Measurements from ENCODE around the gene MYL1.

MYL1 gene

DNA sequence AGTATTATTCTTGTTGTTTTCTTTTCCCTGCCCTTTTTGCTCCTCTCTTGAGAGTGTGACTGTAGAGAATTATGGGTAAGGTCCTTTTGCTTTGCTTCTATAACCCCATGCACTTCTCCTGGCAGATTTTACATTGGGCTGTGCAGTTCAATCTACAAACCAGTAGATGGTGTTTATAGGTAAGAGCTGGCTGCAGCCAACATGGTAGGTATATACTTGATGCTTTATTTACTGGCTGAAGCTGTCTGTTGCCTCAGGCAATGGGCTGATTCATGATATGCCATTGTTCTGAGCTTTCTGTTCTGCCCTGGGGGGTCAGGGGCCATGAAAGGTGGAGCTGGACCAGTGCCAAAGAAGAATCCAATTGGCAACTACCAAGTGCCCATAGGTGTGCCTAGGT lies 48.3 kb upstream of the MYL1 start:
- CTCF ChIA-PET = interaction anchor here (0.6 to 1.2 kb wide), 2 partner anchors 9 to 14 kb away, joined by 3 to 4 read pairs; no protein-coding TSS in a partner anchor
- Histone ChIP-seq H3K36me3 (ENCODE audit: control insufficient read depth in 2 of 2, insufficient read depth in 1 of 2, low read length in 2 of 2) (no peaks in the 10 kb centered on the region), H3K27ac (ENCODE audit: extremely low read depth, low read depth, low read length) (no peak overlapping the region), H3K9me3 (ENCODE audit: control insufficient read depth, insufficient read depth, low read depth, low read length) (no peaks in the 10 kb centered on the region), H3K4me1 (ENCODE audit: control insufficient read depth, insufficient read depth, low read length) (no peaks in the 10 kb centered on the region), H3K4me3 (ENCODE audit: low read depth, low read length) (no peak overlapping the region)
- TF ChIP-seq ZNF514 (tag by site-specific recombination; IDR thresholded peaks at IDR 0.05) (no peak), ZNF324 (tag by site-specific recombination; IDR thresholded peaks at IDR 0.05) (no peak), HOXC10 (CRISPR knock-in tag; IDR thresholded peaks at IDR 0.05) (no peak), TCF7L2 (IDR thresholded peaks at IDR 0.05; ENCODE audit: borderline replicate concordance, low read depth, low read length) (no peak), ZNF76 (tag by site-specific recombination; IDR thresholded peaks at IDR 0.05; ENCODE audit: borderline replicate concordance, low read depth) (no peak), HOXA7 (CRISPR knock-in tag; IDR thresholded peaks at IDR 0.05; ENCODE audit: borderline replicate concordance) (no peak), ZNF621 (tag by site-specific recombination; IDR thresholded peaks at IDR 0.05) (no peak), BCL11B (tag by site-specific recombination; IDR thresholded peaks at IDR 0.05; ENCODE audit: low read depth) (no peak), ZXDB (tag by site-specific recombination; IDR thresholded peaks at IDR 0.05) (no peak), ZNF549 (tag by site-specific recombination; IDR thresholded peaks at IDR 0.05) (no peak), ZNF677 (tag by site-specific recombination; IDR thresholded peaks at IDR 0.05) (no peak)
- POLR2A ChIA-PET = no interaction called here

DNA sequence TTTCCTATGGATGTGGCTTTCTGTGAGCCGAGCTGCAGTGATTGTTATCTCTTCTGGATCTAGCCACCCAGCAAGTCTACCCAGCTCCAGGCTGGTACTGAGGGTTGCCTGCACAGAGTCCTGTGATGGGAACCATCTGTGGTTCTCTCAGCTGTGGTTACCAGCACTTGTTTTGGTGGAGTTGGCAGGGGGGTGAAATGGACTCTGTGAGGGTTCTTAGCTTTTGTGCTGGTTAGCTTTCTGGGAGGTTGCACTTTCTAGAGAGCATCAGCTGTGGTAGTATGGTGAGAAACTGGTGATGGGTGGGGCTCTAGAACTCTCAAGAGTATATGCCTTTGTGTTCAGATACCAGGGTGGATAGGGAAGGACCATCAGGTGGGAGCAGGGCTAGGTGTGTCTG lies 45.4 kb upstream of the MYL1 start:
- Histone ChIP-seq H3K36me3 (ENCODE audit: control insufficient read depth in 2 of 2, insufficient read depth in 1 of 2, low read length in 2 of 2) (no peaks in the 10 kb centered on the region), H3K9me3 (ENCODE audit: control insufficient read depth, insufficient read depth, low read depth, low read length) (no peaks in the 10 kb centered on the region), H3K4me3 (ENCODE audit: low read depth, low read length) (no peak overlapping the region), H3K4me1 (ENCODE audit: control insufficient read depth, insufficient read depth, low read length) (no peaks in the 10 kb centered on the region), H3K27ac (ENCODE audit: extremely low read depth, low read depth, low read length) (no peak overlapping the region)
- CTCF ChIA-PET = interaction anchor here (0.9 to 1.0 kb wide), 2 partner anchors 11 to 73 kb away, joined by 3 to 5 read pairs; no protein-coding TSS in a partner anchor
- POLR2A ChIA-PET = no interaction called here
- TF ChIP-seq ATF2 (tag by site-specific recombination; IDR thresholded peaks at IDR 0.05; ENCODE audit: low read depth) = no peak
- TF ChIP-seq IKZF3 (tag by site-specific recombination; IDR thresholded peaks at IDR 0.05) = no peak
- TF ChIP-seq ZNF645 (tag by site-specific recombination; IDR thresholded peaks at IDR 0.05) = no peak
- no peak for TF ChIP-seq ZXDB (tag by site-specific recombination; IDR thresholded peaks at IDR 0.05)
- no peak for TF ChIP-seq SP2 (tag by site-specific recombination; IDR thresholded peaks at IDR 0.05)
- no peak for TF ChIP-seq WT1 (tag by site-specific recombination; IDR thresholded peaks at IDR 0.05)

DNA sequence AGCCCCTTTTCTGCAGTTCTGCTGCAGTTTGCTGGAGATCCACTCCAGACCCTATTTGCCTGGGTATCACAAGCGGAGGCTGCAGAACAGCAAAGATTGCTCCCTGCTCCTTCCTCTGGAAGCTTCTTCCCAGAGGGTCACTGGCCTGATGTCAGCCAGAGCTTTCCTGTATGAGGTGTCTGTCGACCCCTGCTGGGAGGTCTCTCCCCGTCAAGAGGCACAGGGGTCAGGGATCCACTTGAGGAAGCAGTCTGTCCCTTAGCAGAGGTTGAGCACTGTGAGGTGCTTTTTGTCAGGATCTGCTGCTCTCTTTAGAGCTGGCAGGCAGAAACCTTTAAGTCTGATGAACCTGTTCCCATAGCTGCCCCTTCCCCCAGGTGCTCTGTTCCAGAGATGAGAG lies 42.0 kb upstream of the MYL1 start:
- no peak overlapping the region for H3K4me3 ChIP-seq (ENCODE audit: low read depth, low read length)
- ChIA-PET CTCF (interaction anchor here (0.6 kb wide), 1 partner anchor 68 kb away, joined by 4 read pairs; no protein-coding TSS in a partner anchor), POLR2A (no interaction called here)
- H3K4me1 ChIP-seq (ENCODE audit: control insufficient read depth, insufficient read depth, low read length) = no peaks in the 10 kb centered on the region
- no peak overlapping the region for H3K27ac ChIP-seq (ENCODE audit: extremely low read depth, low read depth, low read length)
- no peaks in the 10 kb centered on the region for H3K36me3 ChIP-seq (ENCODE audit: control insufficient read depth in 2 of 2, insufficient read depth in 1 of 2, low read length in 2 of 2)
- H3K9me3 ChIP-seq (ENCODE audit: control insufficient read depth, insufficient read depth, low read depth, low read length) = no peaks in the 10 kb centered on the region
- TF ChIP-seq ZNF121 (tag by site-specific recombination; IDR thresholded peaks at IDR 0.05) (no peak), ZNF623 (tag by site-specific recombination; IDR thresholded peaks at IDR 0.05) (no peak), WT1 (tag by site-specific recombination; IDR thresholded peaks at IDR 0.05) (no peak), HOXA7 (CRISPR knock-in tag; IDR thresholded peaks at IDR 0.05; ENCODE audit: borderline replicate concordance) (no peak), OVOL3 (tag by site-specific recombination; IDR thresholded peaks at IDR 0.05) (no peak)
